ENCODE results near the gene PSRC1.

The PSRC1 gene

GRCh38 chr1:109247401-109248365, 35.3 kb downstream of the PSRC1 start:
- DNase-seq (ENCODE audit: low read depth in 1 of 2, low spot score in 1 of 2), result no peak

- no peak for DNase-seq (ENCODE audit: low read depth in 1 of 2, low spot score in 1 of 2)
Measured at GRCh38 chr1:109246141-109246551, 36.8 kb downstream of the PSRC1 start.

DNA sequence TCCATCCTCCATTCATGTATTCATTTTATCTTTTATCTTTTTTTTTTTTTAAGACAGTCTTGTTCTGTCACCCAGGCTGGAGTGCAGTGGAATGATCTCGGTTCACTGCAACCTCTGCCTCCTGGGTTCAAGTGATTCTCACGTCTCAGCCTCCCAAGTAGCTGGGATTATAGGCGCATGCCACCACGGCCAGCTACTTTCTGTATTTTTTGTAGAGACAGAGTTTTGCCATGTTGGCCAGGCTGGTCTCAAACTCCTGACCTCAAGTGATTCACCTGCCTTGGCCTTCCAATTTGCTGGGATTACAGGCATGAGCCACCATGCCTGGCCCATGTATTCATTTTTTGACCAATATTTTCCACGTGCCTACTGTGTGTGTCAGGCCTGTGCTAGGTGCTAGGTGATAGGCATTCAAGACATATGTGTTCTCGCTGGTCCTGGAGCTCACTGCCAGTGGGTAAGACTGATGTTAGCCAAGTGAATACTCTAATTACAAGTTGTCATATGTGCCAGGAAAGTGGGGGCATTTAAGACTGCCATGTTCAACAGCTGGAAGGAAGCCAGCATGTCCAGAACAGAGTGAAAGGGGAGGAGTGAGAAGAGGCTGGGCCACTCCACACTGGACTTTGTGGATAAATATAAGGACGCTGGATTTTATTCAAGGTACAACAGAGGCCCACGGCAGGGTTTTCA, 38.9 kb downstream of the PSRC1 start:
- no peak for DNase-seq (ENCODE audit: low read depth in 1 of 2, low spot score in 1 of 2)

- no peak for DNase-seq (ENCODE audit: low read depth in 1 of 2, low spot score in 1 of 2)
Measured at GRCh38 chr1:109243221-109243620, 39.7 kb downstream of the PSRC1 start.

GRCh38 chr1:109242387-109242786, 40.6 kb downstream of the PSRC1 start:
- DNase-seq (ENCODE audit: low read depth in 1 of 2, low spot score in 1 of 2), result no peak

- DNase-seq (ENCODE audit: low read depth in 1 of 2, low spot score in 1 of 2), result no peak
Measured at GRCh38 chr1:109241841-109242345, 41.1 kb downstream of the PSRC1 start.

- DNase-seq (ENCODE audit: low read depth in 1 of 2, low spot score in 1 of 2), result no peak
Measured at GRCh38 chr1:109241344-109241743, 41.6 kb downstream of the PSRC1 start.

- DNase-seq (ENCODE audit: low read depth in 1 of 2, low spot score in 1 of 2), result no peak
Measured at GRCh38 chr1:109240158-109241152, 42.5 kb downstream of the PSRC1 start.

- DNase-seq (ENCODE audit: low read depth in 1 of 2, low spot score in 1 of 2), result no peak
Measured at GRCh38 chr1:109239409-109240068, 43.4 kb downstream of the PSRC1 start.

DNA sequence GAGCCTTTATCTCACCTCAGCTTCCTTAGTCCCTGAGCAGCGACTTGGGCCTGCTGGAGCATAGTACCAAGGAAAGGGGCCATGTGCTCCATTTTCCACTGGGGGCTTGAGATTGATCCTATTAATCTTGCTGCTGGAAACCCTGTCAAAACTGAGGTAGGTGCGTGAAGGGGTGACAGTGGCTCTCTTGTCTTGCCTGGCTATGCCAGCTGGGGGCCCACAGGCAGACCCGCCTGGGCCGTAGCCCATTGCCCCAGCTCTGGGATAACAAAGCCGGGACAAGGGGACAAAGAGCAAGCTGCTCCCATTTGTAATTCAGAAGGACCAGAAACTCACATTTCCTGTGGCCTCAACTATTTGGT, 43.9 kb downstream of the PSRC1 start:
- DNase-seq (ENCODE audit: low read depth in 1 of 2, low spot score in 1 of 2), result no peak

GRCh38 chr1:109238382-109238781, 44.6 kb downstream of the PSRC1 start:
- DNase-seq (ENCODE audit: low read depth in 1 of 2, low spot score in 1 of 2), result no peak

GRCh38 chr1:109237512-109237911, 45.4 kb downstream of the PSRC1 start:
- DNase-seq (ENCODE audit: low read depth in 1 of 2, low spot score in 1 of 2), result no peak

- no peak for DNase-seq (ENCODE audit: low read depth in 1 of 2, low spot score in 1 of 2)
Measured at GRCh38 chr1:109235137-109235536, 47.8 kb downstream of the PSRC1 start.

DNA sequence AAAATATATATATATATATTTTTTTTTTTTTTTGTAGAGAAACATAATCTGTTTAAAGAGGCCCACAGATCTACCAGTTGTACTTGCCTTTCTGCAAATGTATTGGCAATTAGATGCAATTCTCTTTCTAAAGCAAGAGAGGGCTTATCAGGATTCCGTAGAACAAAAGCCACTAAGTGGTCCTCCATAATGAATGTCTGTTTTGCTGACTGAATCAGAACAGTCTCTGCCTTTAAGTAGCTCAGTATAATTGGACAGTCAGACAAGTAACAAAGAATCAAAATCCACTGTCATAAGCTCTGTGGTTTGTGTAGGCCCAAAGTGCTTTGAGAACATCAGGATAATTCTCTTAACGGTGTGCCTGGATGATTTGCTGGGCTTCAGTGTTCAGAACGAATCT, 51.9 kb downstream of the PSRC1 start:
- no peak for DNase-seq (ENCODE audit: low read depth in 1 of 2, low spot score in 1 of 2)

Measured in activated CD4-positive, alpha-beta T cell treated with anti-CD3 and anti-CD28 coated beads, Interleukin-2, amount 50 U/mL, for 24 hours (primary cell).